ENCODE data around the gene RPS3. TPM values are rescaled to one million over a fixed set of nuclear protein-coding genes. Genes with fewer than 3 reads are reported as not detected.
A peak's percentile ranks its signal among the peaks of the same experiment; 100 is the strongest.

RPS3 gene
- total RNA-seq, 8 experiments from 2014 or later, result 1,093 to 3,288 (median 2,247) TPM

GRCh38 chr11:75424396-75424795, 25.1 kb downstream of the RPS3 start:
- in situ Hi-C loops (cut with MboI; ENCODE audit: low pct_unique_long_range_greater_than_20kb in 2 of 9, low sequenced_read_pairs in 9 of 9, unreplicated experiment in 9 of 9), result no loop called here
- ATAC-seq (replicated peaks in 6 of 8), result peak in 2 of 8 experiments; percentile 0 to 1

DNA sequence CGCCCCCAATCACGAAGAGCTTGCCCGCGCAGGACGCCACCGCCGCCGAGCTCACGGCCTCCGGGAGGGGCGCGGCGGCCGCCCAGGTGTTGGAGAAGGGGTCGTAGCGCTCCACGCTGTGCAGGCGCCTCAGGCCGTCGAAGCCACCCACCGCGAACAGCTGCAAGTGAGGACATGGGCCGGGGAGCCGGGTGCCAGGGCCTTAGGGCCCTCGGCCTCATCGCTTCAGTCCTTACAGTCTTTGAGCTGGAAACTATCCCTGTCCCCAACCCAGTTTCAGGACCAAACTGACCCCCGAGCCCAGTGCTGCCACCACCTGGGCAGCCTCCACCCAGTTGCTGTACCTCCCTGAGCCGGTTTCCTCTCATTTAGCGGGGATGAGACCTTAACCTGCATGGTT, 26.1 kb downstream of the RPS3 start:
- H3K4me3 ChIP-seq, result no peak overlapping the region
- peaks cover 25 to 38% of the 10 kb centered on the region in 2 donors for H3K4me1 ChIP-seq (replicated peaks in 1 of 2)
- WGBS, 10 experiments, result 78 to 100% (median 84%) methylated on average over 1 to 5 of the region's 29 CpGs; no CpG with 5 or more reads in 4 of the 10 experiments
- H3K27ac ChIP-seq, result no peak overlapping the region
- in situ Hi-C loops (cut with MboI; ENCODE audit: low pct_unique_long_range_greater_than_20kb in 2 of 9, low sequenced_read_pairs in 9 of 9, unreplicated experiment in 9 of 9), result no loop called here
- ATAC-seq (replicated peaks in 6 of 8), result no peak

More at GRCh38 chr11:75424396-75424795, 25.1 kb downstream of the RPS3 start:
- Histone ChIP-seq H3K4me3 (no peak overlapping the region), H3K27ac (no peak overlapping the region), H3K4me1 (replicated peaks in 1 of 2) (peaks cover 27 to 36% of the 10 kb centered on the region in 2 donors)
- 25 to 100% (median 80%) methylated on average over 1 of the region's 1 CpG; no CpG with 5 or more reads in 3 of the 10 experiments for WGBS, 10 experiments

- peaks cover 18 to 39% of the 10 kb centered on the region in 2 donors for H3K4me1 ChIP-seq (replicated peaks in 1 of 2)
- in situ Hi-C loops (cut with MboI; ENCODE audit: low pct_unique_long_range_greater_than_20kb in 2 of 9, low sequenced_read_pairs in 9 of 9, unreplicated experiment in 9 of 9), result no loop called here
- WGBS, 10 experiments, result 83 to 100% (median 94%) methylated on average over 1 to 4 of the region's 5 CpGs; no CpG with 5 or more reads in 6 of the 10 experiments
- ATAC-seq (replicated peaks in 6 of 8), result no peak
- H3K27ac ChIP-seq, result no peak overlapping the region
- no peak overlapping the region for H3K4me3 ChIP-seq
Measured at GRCh38 chr11:75426720-75427086, 27.4 kb downstream of the RPS3 start.

DNA sequence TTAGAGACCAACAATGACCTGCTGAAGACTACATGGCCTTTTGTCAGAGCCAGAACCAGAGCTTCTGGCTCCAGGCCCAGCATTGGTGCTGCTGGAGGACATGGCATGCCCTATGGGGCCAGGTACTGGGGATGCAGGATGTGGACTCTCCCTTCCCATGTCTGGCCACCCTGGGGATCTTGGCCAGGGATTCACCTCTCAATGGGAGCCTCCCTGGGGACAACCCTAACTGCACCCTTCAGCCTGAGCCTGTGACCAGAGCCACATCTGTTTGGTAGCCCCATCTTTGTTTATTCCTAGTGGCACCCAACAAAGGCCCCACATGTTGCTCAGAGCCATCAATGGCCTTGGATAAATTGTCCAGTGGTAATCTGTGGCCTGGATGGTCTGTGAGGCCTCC, 27.9 kb downstream of the RPS3 start:
- in situ Hi-C loops (cut with MboI; ENCODE audit: low pct_unique_long_range_greater_than_20kb in 2 of 9, low sequenced_read_pairs in 9 of 9, unreplicated experiment in 9 of 9), result no loop called here

GRCh38 chr11:75428281-75428724, 29.0 kb downstream of the RPS3 start:
- Histone ChIP-seq H3K4me3 (peak overlapping the region; percentile 25 to 50 (median 30)), H3K27ac (peak overlapping the region; percentile 51 to 63), H3K4me1 (replicated peaks in 1 of 2) (peaks cover 26 to 47% of the 10 kb centered on the region in 2 donors)
- peak in 7 of 8 experiments; percentile 57 to 78 (median 74) for ATAC-seq (replicated peaks in 6 of 8)
- in situ Hi-C loops (cut with MboI; ENCODE audit: low pct_unique_long_range_greater_than_20kb in 2 of 9, low sequenced_read_pairs in 9 of 9, unreplicated experiment in 9 of 9), result no loop called here
- WGBS, 10 experiments, result 0 to 67% (median 24%) methylated on average over 2 to 8 of the region's 32 CpGs; no CpG with 5 or more reads in 2 of the 10 experiments

More for the DNA sequence above, 27.9 kb downstream of the RPS3 start:
- no peak for ATAC-seq (replicated peaks in 6 of 8)
- H3K4me3 ChIP-seq, result no peak overlapping the region
- peaks cover 18 to 36% of the 10 kb centered on the region in 2 donors for H3K4me1 ChIP-seq (replicated peaks in 1 of 2)
- H3K27ac ChIP-seq, result no peak overlapping the region

- ATAC-seq (replicated peaks in 6 of 8), result no peak
- in situ Hi-C loops (cut with MboI; ENCODE audit: low pct_unique_long_range_greater_than_20kb in 2 of 9, low sequenced_read_pairs in 9 of 9, unreplicated experiment in 9 of 9), result no loop called here
- Histone ChIP-seq H3K27ac (peak overlapping the region in 1 of 2 donors; percentile 40), H3K4me3 (peak overlapping the region in 1 of 5 donors; percentile 50), H3K4me1 (replicated peaks in 1 of 2) (peaks cover 27 to 49% of the 10 kb centered on the region in 2 donors)
- WGBS, 10 experiments, result 60 to 100% (median 89%) methylated on average over 1 to 15 of the region's 16 CpGs
Measured at GRCh38 chr11:75428989-75429640, 29.8 kb downstream of the RPS3 start.

GRCh38 chr11:75429641-75429901, 30.3 kb downstream of the RPS3 start:
- in situ Hi-C loops (cut with MboI; ENCODE audit: low pct_unique_long_range_greater_than_20kb in 2 of 9, low sequenced_read_pairs in 9 of 9, unreplicated experiment in 9 of 9), result no loop called here
- ATAC-seq (replicated peaks in 6 of 8), result no peak
- Histone ChIP-seq H3K4me3 (peak overlapping the region in 4 of 5 donors; percentile 26 to 36 (median 30)), H3K4me1 (replicated peaks in 1 of 2) (peaks cover 23 to 45% of the 10 kb centered on the region in 2 donors), H3K27ac (peak overlapping the region; percentile 10 to 40)
- WGBS, 10 experiments, result 10 to 100% (median 60%) methylated on average over 1 to 20 of the region's 25 CpGs; no CpG with 5 or more reads in 5 of the 10 experiments

DNA sequence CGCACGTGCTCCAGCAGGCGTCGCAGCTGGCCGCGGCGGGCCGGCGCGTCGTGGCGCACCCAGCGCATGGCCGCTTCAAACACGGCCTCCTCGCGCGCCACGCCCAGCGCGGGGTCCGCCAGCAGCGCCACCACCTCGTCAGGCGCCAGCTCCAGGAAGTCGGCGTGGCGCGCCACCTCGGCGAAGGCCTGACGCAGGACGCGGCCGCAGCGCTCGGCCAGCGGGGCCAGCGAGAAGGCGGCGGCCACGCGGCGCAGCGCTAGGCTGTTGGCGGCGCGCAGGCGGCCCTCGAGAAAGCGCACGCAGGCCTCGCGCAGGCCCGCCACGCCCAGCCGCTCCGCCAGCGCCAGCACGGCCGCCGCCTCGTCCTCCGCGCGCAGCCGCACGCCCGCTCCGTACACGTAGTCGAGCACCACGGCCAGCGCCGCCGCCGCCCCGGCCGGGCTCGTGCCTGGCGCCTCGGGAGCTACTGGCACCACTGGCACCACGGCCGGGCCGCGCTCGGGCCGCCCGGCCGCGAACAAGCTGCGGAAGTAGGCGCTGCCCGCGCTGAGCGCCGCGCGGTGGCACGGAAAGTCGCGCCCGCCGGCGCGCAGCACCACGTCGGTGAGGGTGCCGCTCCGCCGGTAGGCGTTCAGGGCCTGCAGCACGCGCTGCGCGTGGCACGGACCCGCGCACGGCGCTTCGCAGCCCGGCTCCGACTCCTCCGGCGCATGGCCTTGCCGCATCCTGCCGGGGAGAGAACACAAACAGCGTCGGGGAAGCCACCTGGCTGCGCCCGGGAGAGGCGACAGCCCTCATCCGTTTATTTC, 30.8 kb downstream of the RPS3 start:
- peak overlapping the region; percentile 26 to 36 (median 30) for H3K4me3 ChIP-seq
- WGBS, 10 experiments, result 0 to 35% (median 4%) methylated on average over 2 to 85 of the region's 134 CpGs; no CpG with 5 or more reads in 4 of the 10 experiments
- ATAC-seq (replicated peaks in 6 of 8), result peak; percentile 52 to 80 (median 66)
- H3K27ac ChIP-seq, result peak overlapping the region; percentile 59 to 79
- in situ Hi-C loops (cut with MboI; ENCODE audit: low pct_unique_long_range_greater_than_20kb in 2 of 9, low sequenced_read_pairs in 9 of 9, unreplicated experiment in 9 of 9), result no loop called here
- peaks cover 20 to 42% of the 10 kb centered on the region in 2 donors for H3K4me1 ChIP-seq (replicated peaks in 1 of 2)

- Histone ChIP-seq H3K27ac (peak overlapping the region; percentile 59 to 79), H3K4me3 (peak overlapping the region; percentile 26 to 36 (median 30)), H3K4me1 (replicated peaks in 1 of 2) (peaks cover 20 to 42% of the 10 kb centered on the region in 2 donors)
- in situ Hi-C loops (cut with MboI; ENCODE audit: low pct_unique_long_range_greater_than_20kb in 2 of 9, low sequenced_read_pairs in 9 of 9, unreplicated experiment in 9 of 9), result no loop called here
- ATAC-seq (replicated peaks in 6 of 8), result peak in 5 of 8 experiments; percentile 3 to 15 (median 12)
- WGBS, 10 experiments, result 6 to 39% (median 14%) methylated on average over 3 to 18 of the region's 32 CpGs; no CpG with 5 or more reads in 2 of the 10 experiments
Measured at GRCh38 chr11:75430714-75431532, 31.6 kb downstream of the RPS3 start.

GRCh38 chr11:75431533-75432525, 32.5 kb downstream of the RPS3 start:
- peaks cover 20 to 42% of the 10 kb centered on the region in 2 donors for H3K4me1 ChIP-seq (replicated peaks in 1 of 2)
- peak overlapping the region; percentile 20 to 41 (median 32) for H3K4me3 ChIP-seq
- H3K27ac ChIP-seq, result no peak overlapping the region
- 18 to 80% (median 38%) methylated on average over 1 to 8 of the region's 16 CpGs; no CpG with 5 or more reads in 1 of the 10 experiments for WGBS, 10 experiments
- in situ Hi-C loops (cut with MboI; ENCODE audit: low pct_unique_long_range_greater_than_20kb in 2 of 9, low sequenced_read_pairs in 9 of 9, unreplicated experiment in 9 of 9), result no loop called here
- no peak for ATAC-seq (replicated peaks in 6 of 8)

GRCh38 chr11:75432911-75433321, 33.6 kb downstream of the RPS3 start, which contains the start of gene KLHL35:
KLHL35 (minus strand) TSS chr11:75433203; CDS start chr11:75430629, 2,574 bp downstream.
- peak within 1 kb of the TSS in 1 of 2 donors; percentile 62 for H3K27ac ChIP-seq

More at GRCh38 chr11:75432911-75433321, 33.6 kb downstream of the RPS3 start, which contains the start of gene KLHL35:
- H3K4me3 ChIP-seq, result peak within 1 kb of the TSS; percentile 20 to 41 (median 32)
- H3K4me1 ChIP-seq (replicated peaks in 1 of 2), result peaks cover 20 to 42% of the 10 kb centered on the region in 2 donors
- WGBS, 10 experiments, result 10 to 39% (median 23%) methylated on average over 2 to 5 of the region's 14 CpGs; no CpG with 5 or more reads in 7 of the 10 experiments
- in situ Hi-C loops (cut with MboI; ENCODE audit: low pct_unique_long_range_greater_than_20kb in 2 of 9, low sequenced_read_pairs in 9 of 9, unreplicated experiment in 9 of 9), result no loop called here
- ATAC-seq (replicated peaks in 6 of 8), result peak in 5 of 8 experiments; percentile 18 to 48 (median 29)
